HepG2 (cell line): Measurements from ENCODE around the gene SPACA6. TPM values are rescaled to one million over a fixed set of nuclear protein-coding genes. Genes with fewer than 3 reads are reported as not detected.

Experiments used
- AHR ChIP-seq: IDR thresholded peaks from 2 replicates; pipeline ENCODE4 v1.6.1; 2018; ENCODE audit warnings: missing genetic modification reagents, missing compliant biosample characterization
- HOXA3 ChIP-seq: sonication (generic); formaldehyde crosslinking; IDR thresholded peaks from 2 replicates; pipeline ENCODE4 v1.5.0; 2020; ENCODE audit warnings: missing genetic modification reagents
- KAT7 ChIP-seq: IDR thresholded peaks from 2 replicates; pipeline ENCODE4 v1.6.1; 2018; ENCODE audit warnings: borderline replicate concordance, missing compliant biosample characterization
- KAT8 ChIP-seq: IDR thresholded peaks from 2 replicates; pipeline ENCODE4 v1.6.1; 2016; ENCODE audit warnings: missing genetic modification reagents, missing compliant biosample characterization
- KDM1A ChIP-seq: IDR thresholded peaks from 2 replicates; pipeline ENCODE4 v1.6.1; 2016; ENCODE audit warnings: missing compliant biosample characterization
- KDM2A ChIP-seq: sonication (generic); formaldehyde crosslinking; IDR thresholded peaks from 2 replicates; pipeline ENCODE4 v1.4.0; 2020; ENCODE audit warnings: low read depth, missing genetic modification reagents, borderline replicate concordance
- MYC ChIP-seq: sonication (generic); formaldehyde crosslinking; IDR thresholded peaks from 2 replicates; pipeline ENCODE4 v1.9.0; 2021; ENCODE audit warnings: missing genetic modification reagents, borderline replicate concordance
- RELA ChIP-seq: sonication (generic); formaldehyde crosslinking; IDR thresholded peaks from 2 replicates; pipeline ENCODE4 v1.4.0; 2020; ENCODE audit warnings: missing genetic modification reagents
- SIX1 ChIP-seq: sonication (generic); formaldehyde crosslinking; IDR thresholded peaks from 2 replicates; pipeline ENCODE4 v1.4.0; 2020; ENCODE audit warnings: missing genetic modification reagents, borderline replicate concordance
- TAF1 ChIP-seq: sonication (generic); formaldehyde crosslinking; IDR thresholded peaks from 2 replicates; pipeline ENCODE4 v1.4.0; 2020; ENCODE audit warnings: missing genetic modification reagents
- ZNF138 ChIP-seq: sonication (generic); formaldehyde crosslinking; IDR thresholded peaks from 2 replicates; pipeline ENCODE4 v1.5.0; 2020; ENCODE audit warnings: mild to moderate bottlenecking, low read depth, missing genetic modification reagents
- polyA plus RNA-seq, 8 experiments: library from polyadenylated mRNA; depleted of rRNA in 3 of 8; stranded (reverse) in 7 of 8; unstranded in 1 of 8; fragments of >200 nt; fragmentation: Illumina TruSeq in 4 of 8; extraction: Trizol in 4 of 8; gene quantifications; 2 replicates each; pipeline versions ENCODE4 v1.2.1 to v1.2.3, GENCODE V29; 2011 to 2016; ENCODE audit warnings: low read depth in 4 of 8, missing spikeins in 1 of 8, mixed read lengths in 1 of 8; ENCODE audit not compliant: insufficient read depth in 1 of 8
- total RNA-seq, 5 experiments: library from RNA; depleted of rRNA; stranded (reverse); fragments of >200 nt; fragmentation: Illumina TruSeq; extraction: Trizol; gene quantifications; 2 replicates each; pipeline ENCODE4 v1.2.3, GENCODE V29; 2016; ENCODE audit warnings: low read depth in 1 of 5
- TF ChIP-seq, protein P1 (sequence below): sonication (generic); formaldehyde crosslinking; IDR thresholded peaks from 2 replicates; pipeline ENCODE4 v1.5.1; 2020; ENCODE audit warnings: missing genetic modification reagents, mild to moderate bottlenecking, borderline replicate concordance
- TF ChIP-seq, protein P2 (sequence below): sonication (generic); formaldehyde crosslinking; IDR thresholded peaks from 2 replicates; pipeline ENCODE4 v1.4.0; 2020; ENCODE audit warnings: missing genetic modification reagents, borderline replicate concordance
- TF ChIP-seq, protein P3 (sequence below): IDR thresholded peaks from 2 replicates; pipeline ENCODE4 v1.6.1; 2016
- TF ChIP-seq, protein P4 (sequence below): IDR thresholded peaks from 2 replicates; pipeline ENCODE4 v1.6.1; 2018; ENCODE audit warnings: missing genetic modification reagents
- TF ChIP-seq, protein P5 (sequence below): sonication (generic); formaldehyde crosslinking; IDR thresholded peaks from 2 replicates; pipeline ENCODE4 v1.9.0; 2022; ENCODE audit warnings: missing genetic modification reagents, mild to moderate bottlenecking, borderline replicate concordance

The SPACA6 gene
- total and polyA plus RNA-seq, 2 of the 13 experiments (the other 11 are each of a cell fraction or from before 2014, with no cell fraction given), result 1.4 to 2.2 TPM

DNA sequence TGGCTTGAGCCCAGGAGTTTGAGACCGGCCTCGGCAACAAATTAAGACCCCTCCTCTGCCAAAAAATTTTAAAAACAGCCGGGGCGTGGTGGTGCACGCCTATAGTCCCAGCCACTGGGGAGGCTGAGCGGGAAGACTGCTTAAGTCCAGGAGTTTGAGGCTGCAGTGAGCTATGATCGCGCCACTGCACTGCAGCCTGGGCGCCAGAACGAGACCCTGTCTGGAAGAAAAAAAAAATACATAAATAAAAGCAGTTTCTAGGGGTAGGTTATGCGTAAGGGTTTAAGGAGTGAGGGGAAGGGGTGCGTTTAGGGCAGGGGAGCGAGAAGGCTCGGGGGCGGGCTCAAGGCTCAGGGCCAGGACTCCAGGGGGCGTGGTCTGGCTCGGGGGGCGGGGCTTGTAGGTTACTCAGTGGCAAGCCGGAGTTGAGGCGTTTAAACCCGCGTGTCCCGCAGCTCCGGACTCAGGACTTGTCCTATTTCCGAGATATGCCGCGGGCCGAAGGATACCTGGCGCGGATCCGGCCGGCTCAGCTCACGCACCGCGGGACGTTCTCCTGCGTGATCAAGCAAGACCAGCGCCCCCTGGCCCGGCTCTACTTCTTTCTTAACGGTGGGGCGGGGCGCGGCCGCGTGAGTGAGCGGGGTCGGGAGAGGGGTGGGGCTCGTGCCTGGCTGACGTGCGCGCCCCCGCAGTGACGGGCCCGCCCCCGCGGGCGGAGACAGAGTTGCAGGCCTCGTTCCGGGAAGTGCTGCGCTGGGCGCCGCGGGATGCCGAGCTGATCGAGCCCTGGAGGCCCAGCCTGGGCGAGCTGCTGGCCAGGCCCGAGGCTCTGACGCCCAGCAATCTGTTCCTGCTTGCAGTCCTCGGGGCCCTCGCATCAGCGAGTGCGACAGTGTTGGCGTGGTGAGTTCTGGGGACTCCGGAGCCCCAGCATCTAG lies 10.7 kb downstream of the SPACA6 start (continued):
- TF ChIP-seq MYC (0 out of 2 replicates have a peak, but pooled peaks have one; percentile 13), AHR (CRISPR knock-in tag) (0 out of 2 replicates have a peak, but pooled peaks have one; percentile 40), ZNF138 (CRISPR knock-in tag) (0 out of 2 replicates have a peak, but pooled peaks have one; percentile 36), HOXA3 (CRISPR knock-in tag) (peak; percentile 25; the same call in 1 of the 2 replicates), KAT8 (CRISPR knock-in tag) (peak; percentile 51; the same call in 1 of the 2 replicates), KDM1A (CRISPR knock-in tag) (no peak), TAF1 (CRISPR knock-in tag) (peak; percentile 75), KAT7 (CRISPR knock-in tag) (no peak), KDM2A (CRISPR knock-in tag) (peak; percentile 95), SIX1 (no peak), RELA (0 out of 2 replicates have a peak, but pooled peaks have one; percentile 47)
- TF ChIP-seq, protein P1, sequence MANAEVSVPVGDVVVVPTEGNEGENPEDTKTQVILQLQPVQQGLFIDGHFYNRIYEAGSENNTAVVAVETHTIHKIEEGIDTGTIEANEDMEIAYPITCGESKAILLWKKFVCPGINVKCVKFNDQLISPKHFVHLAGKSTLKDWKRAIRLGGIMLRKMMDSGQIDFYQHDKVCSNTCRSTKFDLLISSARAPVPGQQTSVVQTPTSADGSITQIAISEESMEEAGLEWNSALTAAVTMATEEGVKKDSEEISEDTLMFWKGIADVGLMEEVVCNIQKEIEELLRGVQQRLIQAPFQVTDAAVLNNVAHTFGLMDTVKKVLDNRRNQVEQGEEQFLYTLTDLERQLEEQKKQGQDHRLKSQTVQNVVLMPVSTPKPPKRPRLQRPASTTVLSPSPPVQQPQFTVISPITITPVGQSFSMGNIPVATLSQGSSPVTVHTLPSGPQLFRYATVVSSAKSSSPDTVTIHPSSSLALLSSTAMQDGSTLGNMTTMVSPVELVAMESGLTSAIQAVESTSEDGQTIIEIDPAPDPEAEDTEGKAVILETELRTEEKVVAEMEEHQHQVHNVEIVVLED (CRISPR knock-in tag), result peak; percentile 89
- TF ChIP-seq, protein P2, sequence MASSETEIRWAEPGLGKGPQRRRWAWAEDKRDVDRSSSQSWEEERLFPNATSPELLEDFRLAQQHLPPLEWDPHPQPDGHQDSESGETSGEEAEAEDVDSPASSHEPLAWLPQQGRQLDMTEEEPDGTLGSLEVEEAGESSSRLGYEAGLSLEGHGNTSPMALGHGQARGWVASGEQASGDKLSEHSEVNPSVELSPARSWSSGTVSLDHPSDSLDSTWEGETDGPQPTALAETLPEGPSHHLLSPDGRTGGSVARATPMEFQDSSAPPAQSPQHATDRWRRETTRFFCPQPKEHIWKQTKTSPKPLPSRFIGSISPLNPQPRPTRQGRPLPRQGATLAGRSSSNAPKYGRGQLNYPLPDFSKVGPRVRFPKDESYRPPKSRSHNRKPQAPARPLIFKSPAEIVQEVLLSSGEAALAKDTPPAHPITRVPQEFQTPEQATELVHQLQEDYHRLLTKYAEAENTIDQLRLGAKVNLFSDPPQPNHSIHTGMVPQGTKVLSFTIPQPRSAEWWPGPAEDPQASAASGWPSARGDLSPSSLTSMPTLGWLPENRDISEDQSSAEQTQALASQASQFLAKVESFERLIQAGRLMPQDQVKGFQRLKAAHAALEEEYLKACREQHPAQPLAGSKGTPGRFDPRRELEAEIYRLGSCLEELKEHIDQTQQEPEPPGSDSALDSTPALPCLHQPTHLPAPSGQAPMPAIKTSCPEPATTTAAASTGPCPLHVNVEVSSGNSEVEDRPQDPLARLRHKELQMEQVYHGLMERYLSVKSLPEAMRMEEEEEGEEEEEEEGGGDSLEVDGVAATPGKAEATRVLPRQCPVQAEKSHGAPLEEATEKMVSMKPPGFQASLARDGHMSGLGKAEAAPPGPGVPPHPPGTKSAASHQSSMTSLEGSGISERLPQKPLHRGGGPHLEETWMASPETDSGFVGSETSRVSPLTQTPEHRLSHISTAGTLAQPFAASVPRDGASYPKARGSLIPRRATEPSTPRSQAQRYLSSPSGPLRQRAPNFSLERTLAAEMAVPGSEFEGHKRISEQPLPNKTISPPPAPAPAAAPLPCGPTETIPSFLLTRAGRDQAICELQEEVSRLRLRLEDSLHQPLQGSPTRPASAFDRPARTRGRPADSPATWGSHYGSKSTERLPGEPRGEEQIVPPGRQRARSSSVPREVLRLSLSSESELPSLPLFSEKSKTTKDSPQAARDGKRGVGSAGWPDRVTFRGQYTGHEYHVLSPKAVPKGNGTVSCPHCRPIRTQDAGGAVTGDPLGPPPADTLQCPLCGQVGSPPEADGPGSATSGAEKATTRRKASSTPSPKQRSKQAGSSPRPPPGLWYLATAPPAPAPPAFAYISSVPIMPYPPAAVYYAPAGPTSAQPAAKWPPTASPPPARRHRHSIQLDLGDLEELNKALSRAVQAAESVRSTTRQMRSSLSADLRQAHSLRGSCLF (CRISPR knock-in tag), result no peak
- TF ChIP-seq, protein P3, sequence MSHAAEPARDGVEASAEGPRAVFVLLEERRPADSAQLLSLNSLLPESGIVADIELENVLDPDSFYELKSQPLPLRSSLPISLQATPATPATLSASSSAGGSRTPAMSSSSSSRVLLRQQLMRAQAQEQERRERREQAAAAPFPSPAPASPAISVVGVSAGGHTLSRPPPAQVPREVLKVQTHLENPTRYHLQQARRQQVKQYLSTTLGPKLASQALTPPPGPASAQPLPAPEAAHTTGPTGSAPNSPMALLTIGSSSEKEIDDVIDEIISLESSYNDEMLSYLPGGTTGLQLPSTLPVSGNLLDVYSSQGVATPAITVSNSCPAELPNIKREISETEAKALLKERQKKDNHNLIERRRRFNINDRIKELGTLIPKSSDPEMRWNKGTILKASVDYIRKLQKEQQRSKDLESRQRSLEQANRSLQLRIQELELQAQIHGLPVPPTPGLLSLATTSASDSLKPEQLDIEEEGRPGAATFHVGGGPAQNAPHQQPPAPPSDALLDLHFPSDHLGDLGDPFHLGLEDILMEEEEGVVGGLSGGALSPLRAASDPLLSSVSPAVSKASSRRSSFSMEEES (CRISPR knock-in tag), result 0 out of 2 replicates have a peak, but pooled peaks have one; percentile 24
- TF ChIP-seq, protein P4, sequence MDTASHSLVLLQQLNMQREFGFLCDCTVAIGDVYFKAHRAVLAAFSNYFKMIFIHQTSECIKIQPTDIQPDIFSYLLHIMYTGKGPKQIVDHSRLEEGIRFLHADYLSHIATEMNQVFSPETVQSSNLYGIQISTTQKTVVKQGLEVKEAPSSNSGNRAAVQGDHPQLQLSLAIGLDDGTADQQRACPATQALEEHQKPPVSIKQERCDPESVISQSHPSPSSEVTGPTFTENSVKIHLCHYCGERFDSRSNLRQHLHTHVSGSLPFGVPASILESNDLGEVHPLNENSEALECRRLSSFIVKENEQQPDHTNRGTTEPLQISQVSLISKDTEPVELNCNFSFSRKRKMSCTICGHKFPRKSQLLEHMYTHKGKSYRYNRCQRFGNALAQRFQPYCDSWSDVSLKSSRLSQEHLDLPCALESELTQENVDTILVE (CRISPR knock-in tag), result 0 out of 2 replicates have a peak, but pooled peaks have one; percentile 45
- TF ChIP-seq, protein P5, sequence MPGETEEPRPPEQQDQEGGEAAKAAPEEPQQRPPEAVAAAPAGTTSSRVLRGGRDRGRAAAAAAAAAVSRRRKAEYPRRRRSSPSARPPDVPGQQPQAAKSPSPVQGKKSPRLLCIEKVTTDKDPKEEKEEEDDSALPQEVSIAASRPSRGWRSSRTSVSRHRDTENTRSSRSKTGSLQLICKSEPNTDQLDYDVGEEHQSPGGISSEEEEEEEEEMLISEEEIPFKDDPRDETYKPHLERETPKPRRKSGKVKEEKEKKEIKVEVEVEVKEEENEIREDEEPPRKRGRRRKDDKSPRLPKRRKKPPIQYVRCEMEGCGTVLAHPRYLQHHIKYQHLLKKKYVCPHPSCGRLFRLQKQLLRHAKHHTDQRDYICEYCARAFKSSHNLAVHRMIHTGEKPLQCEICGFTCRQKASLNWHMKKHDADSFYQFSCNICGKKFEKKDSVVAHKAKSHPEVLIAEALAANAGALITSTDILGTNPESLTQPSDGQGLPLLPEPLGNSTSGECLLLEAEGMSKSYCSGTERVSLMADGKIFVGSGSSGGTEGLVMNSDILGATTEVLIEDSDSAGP (CRISPR knock-in tag), result peak; percentile 37; the same call in 1 of the 2 replicates
